Raji (cell line): Measurements from ENCODE around the gene ADGRB2.

ENCODE experiments used
- POLR2A ChIP-seq: IDR thresholded peaks from 2 replicates; pipeline ENCODE4 v1.6.1; 2011; ENCODE audit warnings: low read depth, low read length, control low read depth; ENCODE audit not compliant: insufficient read depth

ADGRB2 gene, protein sequence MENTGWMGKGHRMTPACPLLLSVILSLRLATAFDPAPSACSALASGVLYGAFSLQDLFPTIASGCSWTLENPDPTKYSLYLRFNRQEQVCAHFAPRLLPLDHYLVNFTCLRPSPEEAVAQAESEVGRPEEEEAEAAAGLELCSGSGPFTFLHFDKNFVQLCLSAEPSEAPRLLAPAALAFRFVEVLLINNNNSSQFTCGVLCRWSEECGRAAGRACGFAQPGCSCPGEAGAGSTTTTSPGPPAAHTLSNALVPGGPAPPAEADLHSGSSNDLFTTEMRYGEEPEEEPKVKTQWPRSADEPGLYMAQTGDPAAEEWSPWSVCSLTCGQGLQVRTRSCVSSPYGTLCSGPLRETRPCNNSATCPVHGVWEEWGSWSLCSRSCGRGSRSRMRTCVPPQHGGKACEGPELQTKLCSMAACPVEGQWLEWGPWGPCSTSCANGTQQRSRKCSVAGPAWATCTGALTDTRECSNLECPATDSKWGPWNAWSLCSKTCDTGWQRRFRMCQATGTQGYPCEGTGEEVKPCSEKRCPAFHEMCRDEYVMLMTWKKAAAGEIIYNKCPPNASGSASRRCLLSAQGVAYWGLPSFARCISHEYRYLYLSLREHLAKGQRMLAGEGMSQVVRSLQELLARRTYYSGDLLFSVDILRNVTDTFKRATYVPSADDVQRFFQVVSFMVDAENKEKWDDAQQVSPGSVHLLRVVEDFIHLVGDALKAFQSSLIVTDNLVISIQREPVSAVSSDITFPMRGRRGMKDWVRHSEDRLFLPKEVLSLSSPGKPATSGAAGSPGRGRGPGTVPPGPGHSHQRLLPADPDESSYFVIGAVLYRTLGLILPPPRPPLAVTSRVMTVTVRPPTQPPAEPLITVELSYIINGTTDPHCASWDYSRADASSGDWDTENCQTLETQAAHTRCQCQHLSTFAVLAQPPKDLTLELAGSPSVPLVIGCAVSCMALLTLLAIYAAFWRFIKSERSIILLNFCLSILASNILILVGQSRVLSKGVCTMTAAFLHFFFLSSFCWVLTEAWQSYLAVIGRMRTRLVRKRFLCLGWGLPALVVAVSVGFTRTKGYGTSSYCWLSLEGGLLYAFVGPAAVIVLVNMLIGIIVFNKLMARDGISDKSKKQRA (N-terminal part only)

DNA sequence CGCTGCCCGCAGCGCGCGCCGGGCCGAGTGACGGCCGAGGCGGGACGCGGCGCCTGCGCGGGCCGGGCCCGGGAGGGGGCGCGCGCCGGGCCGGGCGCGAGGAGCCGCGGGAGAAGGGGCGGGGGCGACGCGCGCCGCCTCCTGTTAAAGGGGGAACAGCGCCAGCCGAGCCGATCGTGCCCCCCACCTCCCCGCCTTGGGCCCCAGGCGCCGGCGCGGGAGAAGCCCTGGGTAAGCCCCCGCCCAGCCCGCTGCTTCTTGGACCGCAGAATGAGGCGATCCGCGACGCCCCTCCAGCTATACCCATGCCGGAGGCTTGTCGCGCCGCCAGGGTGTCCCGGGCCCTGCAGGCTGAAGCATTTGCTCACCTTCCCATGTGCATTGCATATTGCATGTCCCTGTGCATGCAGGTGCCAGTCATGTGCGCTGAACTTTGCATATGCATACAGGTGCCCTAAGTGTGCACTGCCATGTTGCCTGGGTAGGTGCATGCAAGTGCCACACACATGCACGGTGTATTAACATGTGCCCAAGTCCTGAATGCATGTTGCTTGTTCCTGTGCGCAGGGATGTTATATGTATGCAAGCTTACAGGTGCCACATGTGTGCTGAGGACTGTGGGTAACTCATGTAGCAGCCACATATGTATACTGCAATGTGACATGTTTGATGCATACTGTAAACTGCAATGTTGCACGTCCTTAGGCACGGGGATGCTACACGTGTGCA is at the start of gene ADGRB2:
Gene ADGRB2, minus strand, starts transcription at position 29 of the 729 bp plus-strand sequence. CDS start 7,119 bp downstream, outside the sequence.
- TF ChIP-seq POLR2A: no peak

DNA sequence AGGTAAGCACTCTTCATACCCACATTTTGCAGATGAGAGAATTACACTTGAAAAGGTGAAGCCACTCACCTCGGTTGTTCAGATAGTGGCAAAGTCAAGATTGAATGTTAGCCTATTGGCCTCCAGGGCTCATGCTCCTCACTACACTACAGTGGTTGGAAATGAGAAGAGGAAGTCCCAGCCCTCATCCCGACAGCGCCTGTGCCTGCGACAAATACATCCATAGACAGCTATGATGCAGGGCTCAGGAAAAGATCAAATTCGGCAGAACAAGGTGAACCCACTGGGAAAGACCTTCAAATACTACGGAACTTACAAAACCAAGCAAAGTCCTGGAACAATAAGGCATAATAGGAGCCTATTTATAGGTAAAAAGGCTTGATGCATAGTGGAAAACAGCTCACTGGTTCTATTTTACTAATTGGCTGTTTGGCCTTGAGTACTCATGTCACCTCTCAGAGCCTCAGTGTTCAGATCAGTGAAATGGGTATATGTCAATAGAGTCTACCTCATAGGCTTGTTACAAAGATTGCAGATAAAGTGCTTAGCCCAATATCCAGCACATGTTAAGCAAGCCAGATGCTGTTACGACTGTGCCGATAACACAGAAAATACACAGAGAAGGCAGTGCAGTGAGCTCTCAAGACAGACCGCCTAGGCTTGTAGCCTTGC is 48.2 kb upstream of the ADGRB2 start:
- TF ChIP-seq POLR2A: no peak

DNA sequence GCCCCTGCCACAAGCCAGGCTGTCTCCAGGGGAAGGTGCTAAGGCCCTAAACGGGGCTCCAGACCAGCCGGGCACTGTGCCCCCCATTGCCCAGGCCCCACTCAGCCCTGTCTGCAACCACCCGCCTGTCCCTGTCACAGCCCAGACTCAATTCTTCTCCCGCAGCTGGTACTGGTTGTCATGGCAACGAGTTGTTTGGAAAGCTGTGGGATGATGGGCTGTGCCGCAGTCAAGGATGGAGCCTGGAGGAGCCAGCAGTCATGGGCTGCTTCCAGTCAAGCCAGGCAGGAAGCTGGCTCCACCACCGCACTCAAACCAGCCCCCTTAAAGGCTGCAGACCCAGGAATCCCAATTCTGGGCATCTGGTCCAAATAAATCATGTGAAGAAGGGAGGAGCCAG is 47.5 kb upstream of the ADGRB2 start:
- TF ChIP-seq POLR2A: no peak

GRCh38 chr1:31809698-31810097 is 45.6 kb upstream of the ADGRB2 start:
- no peak for TF ChIP-seq POLR2A

DNA sequence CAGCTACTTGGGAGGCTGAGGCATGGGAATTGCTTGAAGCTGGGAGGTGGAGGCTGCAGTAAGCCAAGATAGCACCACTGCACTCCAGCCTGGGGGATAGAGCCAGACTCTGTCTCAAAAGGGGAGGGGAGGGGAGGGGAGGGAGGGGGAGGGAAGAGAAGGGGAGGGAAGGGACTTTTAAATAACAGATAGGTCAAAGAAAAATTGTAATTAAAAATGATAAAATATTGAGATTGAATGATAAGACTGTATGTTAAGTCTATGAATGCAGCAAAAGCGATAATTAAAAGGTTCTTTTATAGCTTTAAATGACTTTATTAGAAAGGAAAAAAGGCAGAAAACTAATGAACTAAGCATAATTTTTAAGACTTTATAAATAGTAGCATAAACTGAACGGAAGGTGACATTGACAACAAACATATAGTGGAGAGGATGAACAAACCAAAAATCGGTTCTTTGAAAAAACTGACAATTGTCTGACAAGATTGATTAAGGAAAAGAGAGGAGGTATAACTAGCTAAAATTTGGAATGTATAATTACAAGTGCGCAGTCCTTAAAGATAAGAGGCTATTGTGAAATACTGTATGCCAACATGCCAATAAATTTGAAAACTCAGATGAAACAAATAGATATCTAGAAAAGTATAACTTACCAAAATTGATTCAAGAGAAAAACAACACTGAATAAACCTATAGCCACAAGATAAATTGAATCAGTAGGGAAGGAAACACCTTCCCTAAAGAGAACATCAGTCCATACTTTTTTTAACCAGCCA is 43.3 kb upstream of the ADGRB2 start:
- TF ChIP-seq POLR2A: no peak

DNA sequence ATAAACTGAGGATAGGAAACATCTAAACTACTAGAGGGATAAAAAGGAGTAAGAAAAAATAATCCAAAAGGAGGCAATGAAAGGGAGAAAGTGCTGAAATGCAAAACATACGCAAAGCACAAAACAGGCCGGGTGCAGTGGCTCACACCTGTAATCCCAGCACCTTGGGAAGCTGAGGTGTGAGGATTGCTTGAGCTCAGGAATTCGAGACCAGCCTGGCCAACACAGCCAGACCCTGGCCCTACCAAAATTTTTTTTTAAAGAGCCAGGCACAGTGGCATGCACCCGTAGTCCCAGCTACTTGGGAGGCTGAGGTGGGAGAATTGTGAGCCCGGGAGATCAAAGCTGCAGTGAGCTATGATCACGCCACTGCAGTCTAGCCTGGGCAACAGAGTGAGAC is 41.2 kb upstream of the ADGRB2 start:
- no peak for TF ChIP-seq POLR2A

GRCh38 chr1:31804098-31804497 is 40.0 kb upstream of the ADGRB2 start:
- TF ChIP-seq POLR2A: no peak

- no peak for TF ChIP-seq POLR2A
Measured at GRCh38 chr1:31803610-31804009, 39.5 kb upstream of the ADGRB2 start.

DNA sequence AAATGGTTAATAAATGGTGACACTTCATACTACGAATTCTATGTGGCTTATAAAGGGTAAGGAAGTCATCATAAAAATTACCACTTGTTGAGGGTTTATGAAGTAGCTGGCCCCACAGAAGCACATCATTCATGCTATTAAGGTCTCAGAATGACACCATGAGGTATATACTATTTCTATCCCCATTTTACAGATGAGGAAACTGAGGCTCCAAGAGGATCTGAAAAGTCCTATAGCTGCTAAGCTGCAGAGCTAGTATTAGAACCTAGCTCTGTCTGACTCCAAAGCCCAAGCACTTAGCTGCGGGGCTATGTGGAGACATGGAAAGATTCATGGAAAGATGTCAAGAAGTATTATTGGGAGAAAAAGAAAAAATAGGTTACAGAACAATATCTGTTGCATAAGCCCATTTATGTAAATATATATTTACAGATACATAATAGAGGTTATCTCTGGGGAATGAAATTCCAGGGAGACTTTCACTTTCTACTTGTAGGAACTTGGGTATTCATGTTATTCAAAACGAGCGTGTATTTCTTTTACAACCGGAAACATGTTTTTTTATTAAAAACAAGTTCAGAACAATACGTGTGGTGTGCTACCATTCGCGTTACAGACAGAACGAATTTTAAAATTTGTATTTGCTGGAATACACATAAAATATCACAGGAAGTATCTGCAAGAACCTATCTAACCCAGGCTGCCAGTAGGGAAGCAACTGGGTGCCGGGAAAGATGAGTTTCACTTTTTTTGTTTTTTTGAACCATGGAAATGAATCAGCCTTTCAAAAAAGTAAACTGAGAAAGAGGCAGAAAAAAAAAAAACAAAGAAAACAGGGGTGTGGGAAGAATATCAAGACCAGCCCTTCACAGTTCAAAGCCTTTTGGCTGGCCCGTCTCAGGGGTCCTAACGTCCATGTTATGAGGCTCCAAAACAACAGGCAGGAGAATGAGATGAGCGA is 38.3 kb upstream of the ADGRB2 start:
- TF ChIP-seq POLR2A: no peak

GRCh38 chr1:31801458-31801857 is 37.3 kb upstream of the ADGRB2 start:
- TF ChIP-seq POLR2A: no peak

- TF ChIP-seq POLR2A: no peak
Measured at GRCh38 chr1:31800674-31800967, 36.5 kb upstream of the ADGRB2 start.

DNA sequence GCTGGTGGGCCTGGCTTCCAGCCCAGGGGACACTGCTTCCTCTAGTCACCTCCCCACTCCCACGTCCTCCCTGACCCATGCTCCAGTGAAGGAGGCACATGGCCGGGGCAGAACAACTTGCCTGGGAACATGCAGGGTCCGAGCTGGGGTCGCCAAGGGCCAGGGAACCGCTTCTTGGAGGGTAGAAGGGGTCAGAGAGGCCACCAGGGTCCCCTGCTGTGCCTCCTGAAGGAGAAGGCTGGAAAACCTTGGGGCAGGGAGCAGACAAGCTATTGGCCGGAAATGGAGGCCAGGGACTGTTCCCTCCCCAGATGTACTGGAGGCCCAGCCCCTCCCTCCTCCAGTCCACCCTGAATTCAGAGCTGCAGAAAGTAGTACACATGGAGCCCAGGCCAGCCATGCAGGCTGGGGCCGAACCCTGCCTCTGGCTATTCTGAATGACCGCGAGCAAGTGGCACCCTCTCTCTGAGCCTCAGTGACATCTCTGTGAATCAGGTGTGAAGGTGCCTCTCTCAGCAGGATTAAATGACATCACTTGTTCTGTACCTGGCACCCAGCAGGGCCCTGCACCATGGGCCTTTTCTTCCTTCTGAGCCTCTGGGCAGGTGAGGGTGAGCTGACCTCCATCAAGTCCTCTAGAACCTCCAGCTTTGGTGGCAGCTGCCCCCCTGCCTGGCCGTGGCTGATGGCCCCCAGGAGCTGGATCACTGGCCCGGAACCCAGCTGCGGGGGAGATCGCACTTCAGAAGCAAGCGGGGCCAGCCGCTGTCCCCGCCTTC is 35.9 kb upstream of the ADGRB2 start:
- no peak for TF ChIP-seq POLR2A
